Left cardiac atrium (tissue), 4 donors: ENCODE data around the gene RREB1. TPM values are rescaled to one million over a fixed set of nuclear protein-coding genes. Genes with fewer than 3 reads are reported as not detected.

ENCODE experiments used
- ATAC-seq, 2 donors: fragments of 200-7000 bp; cut with Tn5 transposase; one replicate each; pipeline ENCODE4 v1.9.1; 2020; ENCODE audit warnings: mild to moderate bottlenecking in 2 of 2, moderate library complexity in 2 of 2
- DNase-seq: peaks from one replicate; pipeline ENCODE4 v3.0.0-alpha.2; 2020
- intact Hi-C, 2 donors: fragments of 100-400 bp; cut with DNase I; formaldehyde crosslinking; loops; one replicate each; pipeline versions ENCODE4 v1.14.1 to v1.15.1; 2022 to 2023
- total RNA-seq, 2 donors: library from RNA; stranded (reverse); fragmentation: NEBNext Ultra II Directional; extraction: Animal tissue kit (Norgen Biotek cat#: 25700); gene quantifications; one replicate each; pipeline ENCODE4 v1.2.1, GENCODE V29; 2021
- donor health status: DM: no; HTN: yes; CAD: no.
- donor health status: DM: no; HTN: yes; CAD: no; lungs with severe emphysema.
- donor health status: DM: yes; HTN: yes; CAD: no.
- donor health status: Dilated cardiomyopathy.

The RREB1 gene
- total RNA-seq, 2 donors from 2014 or later, result 34.2 to 37.6 TPM

DNA sequence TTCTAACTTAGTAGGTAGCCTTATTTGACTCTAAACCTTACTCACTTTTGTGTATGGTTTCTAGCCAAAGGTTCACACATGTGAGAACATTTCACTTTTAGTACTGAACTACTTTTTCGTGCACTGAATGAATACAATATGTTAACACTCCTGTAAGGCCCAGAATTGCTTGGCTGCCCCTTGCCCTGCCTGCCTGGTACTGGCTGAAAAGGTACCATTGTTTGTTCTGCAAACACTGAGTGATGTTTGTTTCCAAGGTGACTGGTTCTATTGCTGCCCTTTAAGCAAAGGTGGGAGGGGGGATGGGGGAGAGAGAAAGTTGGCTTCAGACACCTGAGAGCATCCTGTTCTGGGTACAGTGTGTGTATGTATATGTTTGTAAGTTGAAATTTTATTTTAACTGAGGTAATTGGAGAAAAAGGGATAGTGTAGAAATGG lies 31.2 kb downstream of the RREB1 start:
- no peak for ATAC-seq
- intact Hi-C loops, result loop anchor here in 1 of 2 donors (2.0 kb wide), 1 partner anchor 30 kb away; no protein-coding TSS in a partner anchor

DNA sequence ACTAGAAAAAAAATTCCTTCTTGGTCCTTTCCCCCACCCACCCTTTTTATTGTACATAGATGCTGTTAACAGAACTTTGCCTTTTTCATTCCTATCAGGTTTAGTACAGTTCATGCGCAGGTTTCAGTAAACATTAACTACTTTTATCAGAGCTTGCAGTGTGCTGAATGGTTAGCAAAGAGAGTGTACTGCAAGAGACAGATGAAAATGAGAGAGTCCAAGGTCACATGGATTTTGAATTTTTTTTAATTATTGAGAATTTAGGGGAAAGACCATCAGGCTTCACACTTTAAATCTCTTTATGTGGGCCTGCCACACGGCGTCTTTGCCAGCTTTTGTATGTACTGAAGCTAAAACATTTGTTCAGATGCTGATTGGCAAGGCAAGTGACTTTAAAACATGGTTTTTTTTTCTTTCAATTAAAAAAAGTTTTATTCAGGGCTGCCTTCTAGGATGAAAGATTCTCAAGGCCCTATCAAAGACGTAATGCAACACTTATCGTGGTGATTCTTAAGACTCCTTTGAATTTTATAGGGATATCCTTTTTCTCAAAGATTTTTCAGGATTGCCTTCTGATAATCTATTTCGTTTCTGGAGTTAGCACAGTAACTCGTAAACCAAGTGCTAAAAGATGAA lies 32.2 kb downstream of the RREB1 start:
- intact Hi-C loops, result loop anchor here in 1 of 2 donors (2.0 kb wide), 1 partner anchor 31 kb away; no protein-coding TSS in a partner anchor
- DNase-seq, result no peak
- no peak for ATAC-seq

More for the DNA sequence above, 31.2 kb downstream of the RREB1 start:
- no peak for DNase-seq

DNA sequence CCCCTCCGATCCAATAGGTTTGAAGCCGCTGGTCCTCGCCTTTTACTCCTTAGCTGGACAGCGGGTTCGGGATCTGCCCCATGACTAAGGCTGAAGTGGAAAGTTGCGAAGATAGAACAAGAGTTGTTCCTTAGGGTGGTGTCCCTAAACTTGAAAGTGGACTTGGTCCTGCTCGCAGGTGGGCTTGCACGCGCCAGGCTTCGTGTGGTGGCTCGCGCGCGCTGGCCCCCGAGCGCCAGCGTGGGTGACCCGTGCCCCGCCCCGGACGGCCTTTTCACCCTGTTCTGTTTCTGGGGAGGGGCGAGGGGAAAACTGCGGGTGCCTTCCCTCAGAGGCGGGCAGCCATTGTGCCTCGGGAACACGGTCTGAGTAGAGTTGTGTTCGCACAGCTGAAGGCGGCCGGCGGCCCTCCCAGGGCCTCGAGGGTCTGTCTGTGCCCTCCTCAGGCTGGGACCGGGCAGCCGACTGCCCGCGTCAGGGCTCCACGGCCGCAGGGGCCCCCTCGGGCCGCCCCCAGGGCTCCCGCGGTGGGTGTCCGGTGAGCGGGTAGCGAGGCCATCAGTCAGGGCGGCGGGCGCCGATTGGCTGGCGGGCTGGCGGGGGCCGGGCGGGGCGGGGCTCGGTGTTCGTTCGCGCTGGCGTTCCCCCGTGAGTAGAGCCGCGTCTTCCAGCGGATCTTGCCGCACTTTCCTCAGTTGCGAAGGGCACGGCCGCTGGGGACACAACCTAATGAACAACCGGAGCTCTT lies 33.0 kb downstream of the RREB1 start:
- ATAC-seq (peak; percentile 97 to 98), DNase-seq (peak; percentile 91)
- intact Hi-C loops, result no loop called here

DNA sequence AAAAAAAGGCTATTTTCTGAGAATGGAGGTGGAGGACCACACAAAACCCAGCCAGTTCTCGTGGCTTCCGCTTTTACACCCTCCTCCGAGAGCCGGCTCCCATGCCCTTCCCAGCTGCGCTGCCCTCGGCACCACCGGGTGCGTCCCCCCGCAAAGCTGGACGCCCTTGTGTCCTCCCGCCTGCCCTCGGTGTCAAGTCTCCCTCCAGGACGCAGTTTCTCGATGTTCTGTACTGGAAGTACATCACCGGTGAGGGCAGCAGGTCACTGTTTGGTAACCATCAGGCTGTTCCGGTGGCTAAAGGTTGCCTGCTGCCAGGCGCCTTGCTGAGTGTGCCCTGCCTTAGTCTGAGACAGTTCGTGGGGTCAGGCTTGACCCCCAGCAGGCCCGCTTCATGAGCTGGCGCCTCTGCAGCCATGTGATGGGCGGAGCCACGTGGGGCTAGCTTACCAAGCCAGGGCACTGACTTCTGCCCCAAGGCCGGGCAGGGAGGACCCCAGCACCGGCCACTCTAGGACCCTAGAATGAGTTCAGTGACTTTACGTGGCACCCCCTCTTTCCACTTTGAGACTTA lies 34.6 kb downstream of the RREB1 start:
- ATAC-seq (no peak), DNase-seq (no peak)
- intact Hi-C loops, result no loop called here

DNA sequence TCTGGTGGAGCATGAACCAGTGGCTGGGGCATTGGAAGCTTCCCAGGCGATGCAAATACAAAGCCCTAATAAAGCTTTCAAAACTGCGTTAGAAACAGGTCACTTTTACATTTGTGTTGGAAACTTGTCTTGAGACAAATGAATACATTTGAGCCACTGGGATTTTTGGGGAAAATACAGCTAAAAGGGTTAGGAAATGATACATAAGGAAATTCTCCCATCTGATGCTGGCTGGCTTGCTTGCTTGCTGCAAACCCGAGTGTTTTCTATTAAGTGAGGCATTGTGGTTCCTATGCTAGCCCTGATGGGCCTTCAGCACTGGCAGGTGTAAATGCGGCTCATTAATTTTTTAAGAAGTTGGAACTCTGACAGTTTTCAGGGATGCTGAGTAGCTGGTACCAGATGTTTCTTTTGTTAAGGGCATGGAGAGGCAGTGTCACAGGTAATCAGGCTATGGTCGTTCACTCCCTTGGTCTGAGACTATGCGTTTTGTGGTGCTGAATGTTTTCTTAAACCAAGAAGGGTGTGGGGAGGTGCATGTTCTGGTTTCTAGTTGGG lies 35.2 kb downstream of the RREB1 start:
- intact Hi-C loops, result no loop called here
- no peak for ATAC-seq

DNA sequence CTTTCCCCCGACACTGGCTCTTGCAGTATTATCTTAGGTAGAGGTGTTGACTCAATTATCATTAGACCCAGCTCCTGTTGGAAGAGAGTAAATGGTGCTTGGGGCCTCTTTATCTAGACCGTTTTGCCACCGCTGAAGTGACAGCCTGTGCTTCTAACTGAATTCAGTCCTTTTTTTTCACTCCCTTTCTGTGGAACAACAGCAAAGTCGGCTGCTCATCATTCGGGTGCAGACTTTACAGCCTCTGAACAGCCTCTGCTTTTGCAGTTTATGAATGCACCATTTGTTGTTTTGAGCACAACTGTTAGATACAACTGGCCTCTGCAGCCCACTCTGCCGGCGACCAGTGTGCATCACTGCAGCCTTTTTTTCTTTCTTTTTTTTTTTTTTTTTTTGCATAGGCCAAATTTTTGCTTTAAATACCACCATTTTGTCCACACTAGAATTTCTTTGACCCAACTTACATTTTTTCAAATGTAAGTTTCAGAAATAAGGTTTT lies 35.8 kb downstream of the RREB1 start:
- intact Hi-C loops, result no loop called here

More for the DNA sequence above, 35.2 kb downstream of the RREB1 start:
- no peak for DNase-seq

DNA sequence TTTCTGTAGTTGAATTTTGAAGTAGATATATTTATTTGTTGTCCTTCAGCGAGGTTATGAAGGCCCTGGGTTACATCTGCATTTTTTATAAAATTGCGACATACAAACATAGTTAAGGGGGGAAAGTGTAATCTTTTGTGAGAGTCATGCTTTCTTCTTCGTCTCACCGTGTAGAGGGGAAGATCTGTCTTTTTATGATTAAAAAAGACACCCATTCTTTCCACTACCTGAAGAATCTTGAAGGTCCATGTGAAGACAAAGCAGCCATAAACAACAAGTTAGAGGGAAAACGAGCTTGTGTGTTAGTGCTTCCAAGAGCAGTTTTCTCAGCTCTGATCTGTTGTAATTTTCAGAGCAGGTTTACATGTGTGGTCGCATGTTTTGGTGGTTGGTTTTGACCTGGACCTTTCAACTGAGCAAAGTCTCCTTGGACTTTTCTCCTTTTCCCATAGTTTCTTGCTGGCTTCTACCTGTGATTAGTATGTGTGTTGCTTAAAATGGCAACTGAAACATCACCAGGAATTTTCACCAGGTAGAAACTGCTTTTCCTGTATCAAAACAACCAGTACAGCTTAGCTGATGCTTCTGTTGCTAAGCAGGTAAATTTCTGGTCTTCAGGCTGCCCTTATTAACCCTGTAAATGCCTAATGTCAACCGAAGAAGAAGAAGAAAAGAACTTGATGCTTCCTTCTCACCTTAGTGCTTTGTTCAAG lies 37.3 kb downstream of the RREB1 start:
- no peak for ATAC-seq
- intact Hi-C loops, result no loop called here

More for the DNA sequence above, 35.8 kb downstream of the RREB1 start:
- DNase-seq, result no peak
- no peak for ATAC-seq

DNA sequence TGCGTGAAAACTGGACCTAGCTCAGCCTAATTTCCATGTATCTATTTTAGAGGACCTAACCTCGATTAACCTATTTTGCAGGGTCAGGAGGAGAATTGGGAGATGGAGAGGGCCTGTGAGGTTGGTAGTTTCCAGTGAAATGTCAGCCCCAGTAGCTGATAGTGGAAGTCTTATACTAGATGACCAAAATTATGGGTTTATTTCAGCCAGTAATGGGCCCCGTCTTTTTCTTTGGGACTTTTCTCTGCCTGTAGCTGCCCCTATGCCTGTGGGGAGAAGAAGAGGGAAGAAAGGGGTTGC lies 37.8 kb downstream of the RREB1 start:
- DNase-seq (no peak), ATAC-seq (no peak)
- intact Hi-C loops, result no loop called here

More for the DNA sequence above, 37.3 kb downstream of the RREB1 start:
- DNase-seq, result no peak

DNA sequence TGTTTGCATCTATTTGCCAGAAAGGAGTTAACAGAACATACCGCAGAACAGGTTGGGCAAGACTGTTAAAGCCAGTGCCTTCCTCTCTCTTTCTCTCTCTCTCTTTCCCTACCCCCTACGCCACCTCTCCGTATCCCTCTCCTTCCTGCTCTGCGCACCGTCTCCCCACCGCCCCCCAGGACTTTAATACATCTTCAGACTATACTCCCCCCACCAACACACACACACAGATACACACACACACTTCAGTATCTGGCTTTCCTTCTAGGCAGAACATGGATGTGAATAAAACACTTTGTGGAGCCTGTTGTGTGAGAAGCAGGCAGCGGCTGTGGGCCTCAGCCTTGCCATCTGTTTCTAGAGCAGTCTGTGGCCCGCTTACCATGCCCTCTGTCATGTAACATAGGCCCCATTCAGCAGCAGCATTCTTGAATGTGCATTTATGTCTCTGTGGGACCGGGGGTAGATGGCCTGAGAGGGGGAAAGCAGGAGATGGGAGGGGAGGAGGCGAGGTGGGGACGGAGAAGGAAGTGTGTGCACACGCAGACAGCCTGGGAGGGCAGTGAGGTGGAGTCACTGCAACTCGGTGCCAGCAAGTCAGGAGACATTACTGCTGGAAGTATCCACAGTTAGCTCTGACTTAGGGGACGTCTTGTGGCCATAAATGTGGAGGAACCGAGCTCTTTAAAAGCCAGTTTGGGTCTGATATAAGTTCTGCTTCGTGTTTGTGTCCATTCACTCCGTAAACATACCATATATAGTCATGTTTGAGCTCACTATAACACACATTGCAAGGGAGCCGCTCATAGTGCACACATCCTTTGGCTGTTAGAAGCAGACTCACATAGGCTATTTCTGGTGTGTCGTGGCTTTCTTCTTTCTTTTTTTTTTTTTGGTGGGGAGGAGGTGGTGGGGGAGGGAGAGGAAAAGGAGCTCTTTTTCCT lies 38.4 kb downstream of the RREB1 start:
- ATAC-seq (peak; percentile 48 to 76), DNase-seq (peak; percentile 40)
- intact Hi-C loops, result no loop called here

DNA sequence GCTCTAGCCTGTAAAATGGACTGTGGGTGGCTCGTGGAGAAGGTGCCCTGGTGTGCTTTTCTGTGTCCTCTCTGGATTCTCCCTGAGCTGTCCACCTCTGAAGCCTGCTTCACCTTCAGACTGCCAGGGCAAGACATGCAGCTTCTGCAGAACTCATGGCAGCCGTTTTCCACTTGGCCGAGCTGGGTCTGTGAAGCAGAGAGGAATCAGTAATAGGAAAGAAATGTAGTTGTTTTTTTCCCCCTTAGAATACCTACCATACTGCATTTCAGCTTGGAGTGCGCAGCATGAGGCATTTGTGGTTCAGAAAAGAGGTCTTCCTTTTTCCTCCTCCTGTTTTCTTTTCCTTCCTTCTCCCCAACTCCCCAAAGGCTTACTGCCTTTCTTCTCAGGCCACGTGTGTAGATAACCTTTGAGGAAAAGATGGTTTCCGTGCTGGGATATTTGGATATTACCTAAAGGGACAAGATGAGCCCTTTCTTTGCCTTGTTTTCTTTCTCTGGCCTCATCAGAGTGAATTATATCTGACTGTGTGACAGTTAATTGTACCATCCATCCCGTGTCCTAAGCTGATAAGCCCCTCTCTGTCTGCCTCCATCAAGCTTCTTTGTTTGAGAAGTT lies 39.4 kb downstream of the RREB1 start:
- ATAC-seq, result no peak
- no peak for DNase-seq
- intact Hi-C loops, result no loop called here

DNA sequence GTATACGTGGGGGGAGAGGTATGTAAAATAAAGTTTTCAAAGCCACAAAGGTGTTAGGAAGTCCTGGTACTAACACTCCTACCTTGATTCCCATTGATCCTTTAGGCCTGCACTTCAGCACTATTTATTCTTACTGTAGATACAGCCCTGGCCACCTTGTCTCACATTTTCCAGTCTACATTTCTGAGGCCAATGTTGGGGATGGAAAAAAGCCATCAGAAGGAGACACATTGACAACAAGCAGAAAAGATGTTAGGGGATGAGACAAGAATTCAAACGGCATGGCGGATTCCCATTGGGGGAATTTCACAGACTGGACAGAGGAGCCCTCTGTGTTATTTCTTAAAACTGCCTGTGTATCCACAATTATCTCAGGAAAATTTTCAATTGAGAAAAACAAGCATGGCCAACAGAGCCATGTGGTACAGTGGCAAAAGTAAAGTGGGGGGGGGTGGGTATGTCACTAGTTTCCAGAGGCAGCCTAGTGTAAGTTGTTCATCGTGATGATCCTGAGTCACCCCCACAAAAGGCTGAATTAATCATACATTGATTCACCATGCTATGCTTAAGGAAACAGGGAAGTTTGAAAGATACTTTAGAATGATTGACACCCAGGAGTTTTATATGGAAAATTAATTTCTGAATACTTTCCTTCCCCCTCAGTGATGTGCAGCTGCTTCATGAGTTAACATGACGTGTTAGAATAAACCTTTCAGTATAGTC lies 40.5 kb downstream of the RREB1 start:
- DNase-seq, result no peak
- intact Hi-C loops, result no loop called here
- no peak for ATAC-seq

DNA sequence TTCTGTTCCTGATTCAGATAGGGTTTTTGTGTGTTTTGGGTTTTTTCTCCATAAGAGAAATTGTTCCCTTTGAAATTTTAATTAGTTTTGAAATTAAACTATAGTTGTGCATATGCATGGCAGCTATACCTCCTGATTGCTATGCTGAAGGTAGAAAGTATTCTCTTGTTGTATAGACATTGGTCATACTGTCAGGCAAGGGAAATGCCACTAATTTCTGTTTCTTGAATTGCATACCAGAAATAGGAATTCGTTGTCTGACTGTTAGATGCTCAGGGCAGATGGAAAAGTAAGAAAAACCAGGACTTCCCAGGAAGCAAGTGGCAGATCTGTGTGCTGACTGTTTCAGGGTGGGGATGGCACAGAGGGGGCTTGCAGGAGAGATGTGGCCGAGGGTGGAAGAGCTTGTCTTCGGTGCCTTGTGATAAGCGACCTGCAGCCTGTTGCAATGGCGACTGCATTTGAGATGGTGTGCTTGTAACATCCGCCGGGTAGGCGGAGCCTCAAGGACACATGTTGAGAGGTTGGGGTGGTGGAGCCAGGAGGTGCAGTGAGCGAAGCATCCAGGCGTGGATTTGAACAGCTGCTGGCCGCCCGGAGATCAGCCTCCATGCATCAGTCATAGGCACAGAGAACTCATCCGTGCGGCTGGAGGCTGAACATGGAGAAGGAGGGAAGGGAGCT lies 42.8 kb downstream of the RREB1 start:
- DNase-seq (no peak), ATAC-seq (no peak)
- intact Hi-C loops, result no loop called here

DNA sequence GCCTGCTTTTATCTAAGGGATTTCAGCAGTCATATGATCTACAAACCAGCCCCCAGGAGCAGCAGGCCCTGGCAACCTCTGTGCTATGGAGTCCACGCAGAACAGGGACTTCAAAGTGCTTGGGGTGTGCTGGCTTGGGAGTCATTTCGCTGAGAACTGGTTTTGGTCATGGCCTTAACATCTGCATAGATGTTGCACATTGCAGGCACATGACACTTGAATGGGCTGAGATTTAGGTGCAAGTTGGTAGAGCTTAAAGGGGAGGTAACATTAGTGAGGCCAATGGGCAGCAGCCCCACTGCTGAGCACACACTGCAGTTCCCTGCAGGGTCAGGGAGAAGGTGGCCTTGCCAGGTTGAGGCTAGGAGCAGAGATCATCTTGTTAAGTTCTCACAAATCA lies 43.6 kb downstream of the RREB1 start:
- no peak for DNase-seq
- peak in 1 of 2 donors; percentile 48 for ATAC-seq
- intact Hi-C loops, result no loop called here

DNA sequence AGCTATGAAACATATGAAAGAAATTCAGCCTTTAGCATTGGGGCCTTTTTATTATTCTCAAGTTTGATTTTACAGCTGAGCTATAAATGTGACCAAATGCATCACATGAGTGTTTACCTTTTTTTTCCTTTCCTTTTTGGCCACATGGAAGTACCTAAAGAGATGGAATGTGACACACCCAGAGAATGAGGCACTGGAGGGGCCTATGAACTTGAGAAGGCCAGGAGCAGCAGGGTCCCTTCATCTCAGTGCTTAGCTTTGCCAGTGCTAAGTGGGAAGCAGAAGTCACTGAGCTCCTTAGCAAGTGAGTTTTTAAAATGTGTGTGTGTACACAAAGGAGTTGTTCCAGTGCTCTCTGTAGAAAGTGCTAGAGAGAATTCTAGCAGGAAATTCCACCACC lies 44.7 kb downstream of the RREB1 start:
- DNase-seq, result no peak
- ATAC-seq, result no peak
- intact Hi-C loops, result no loop called here

DNA sequence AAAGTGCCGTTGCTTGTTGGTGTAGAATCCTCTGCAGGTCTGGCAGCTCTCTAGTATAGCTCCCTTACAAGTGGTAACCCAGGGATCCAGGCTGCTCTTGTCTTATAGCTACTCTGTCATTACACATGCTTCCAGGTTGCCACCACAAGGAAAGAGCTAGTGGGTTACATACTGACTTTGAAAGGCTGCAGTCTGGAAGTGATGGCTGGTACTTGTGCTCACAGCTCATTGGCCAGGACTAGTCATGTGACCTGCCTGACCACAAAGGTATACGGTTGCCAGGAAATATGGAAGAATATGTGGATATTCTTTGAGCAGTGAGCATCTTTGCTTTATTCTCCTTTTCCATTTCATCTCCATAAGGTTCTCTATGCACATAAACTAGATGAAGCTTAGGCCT lies 46.0 kb downstream of the RREB1 start:
- intact Hi-C loops, result no loop called here
- ATAC-seq, result no peak
- no peak for DNase-seq

DNA sequence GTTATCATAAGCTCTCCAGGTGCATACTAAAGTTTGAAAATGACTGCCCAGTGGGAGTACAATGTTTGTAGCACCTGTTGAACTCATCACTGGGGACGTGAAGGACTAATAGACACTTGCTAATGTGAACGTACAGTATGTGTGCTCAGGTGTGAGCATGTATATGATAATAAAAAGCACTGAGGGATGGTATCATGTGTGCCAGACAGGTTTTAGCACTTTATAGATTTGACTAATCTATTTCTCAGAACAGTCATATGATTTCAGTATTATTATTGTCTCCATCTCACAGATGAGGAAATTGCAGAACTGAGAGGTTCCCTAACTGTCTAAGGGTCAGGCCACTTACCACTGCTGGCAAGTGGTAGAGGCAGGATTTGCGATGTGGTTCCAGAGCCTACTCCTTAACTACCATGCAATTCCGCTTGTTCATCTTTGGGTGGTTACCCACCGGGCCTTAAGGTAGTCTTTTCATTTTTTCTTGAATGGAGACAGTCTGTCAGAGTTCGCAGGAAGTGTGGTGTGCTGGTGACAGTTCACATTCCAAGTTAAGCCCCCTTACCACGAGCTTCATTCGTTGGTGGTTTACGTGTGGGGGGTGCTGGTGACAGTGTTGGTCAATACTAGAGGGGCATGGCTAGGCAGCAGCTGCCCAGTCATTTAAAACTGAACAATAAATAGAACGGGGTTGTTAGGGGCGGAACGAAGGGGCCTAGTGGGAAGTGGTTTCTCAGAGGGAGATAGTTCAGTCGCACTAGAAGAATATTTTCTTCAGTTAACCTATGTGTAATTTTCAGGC lies 46.8 kb downstream of the RREB1 start:
- intact Hi-C loops, result no loop called here
- ATAC-seq (no peak), DNase-seq (no peak)
